A549 (cell line): ENCODE results near the gene GPR176. TPM values are rescaled to one million over a fixed set of nuclear protein-coding genes. Genes with fewer than 3 reads are reported as not detected.

Source experiments
- ATAC-seq, 2 experiments: fragments of 200-7000 bp in 1 of 2; fragments of >200 bp in 1 of 2; cut with Nextera tagmentation in 1 of 2; cut with Tn5 transposase in 1 of 2; 3 replicates each; pipeline versions ENCODE4 v1.8.0 to v1.9.1; 2018 to 2020; ENCODE audit warnings: mild to moderate bottlenecking in 1 of 2, moderate library complexity in 1 of 2
- CTCF ChIA-PET: fragments of 300-600 bp; sonication (Branson Sonifier 250); formaldehyde crosslinking; extraction: SDS; loops from one replicate; lab custom pipeline; 2021; ENCODE audit warnings: antibody characterized with exemption, inconsistent platforms; lab: Yijun Ruan, JAX
- POLR2A ChIA-PET: fragments of 350-600 bp; formaldehyde crosslinking; extraction: SDS; loops from one replicate; lab custom pipeline; 2021; ENCODE audit warnings: antibody characterized with exemption, inconsistent platforms; lab: Yijun Ruan, JAX
- DNase-seq, 2 experiments: peaks; one replicate each; pipeline versions ENCODE4 v3.0.0 to v3.0.0-alpha.2; 2011 to 2016; ENCODE audit warnings: low read depth in 1 of 2, low spot score in 1 of 2
- FAIRE-seq: peaks from 2 replicates; lab custom pipeline; 2011; peaks lifted over from hg19 to GRCh38; lab: Jason Lieb, UNC
- H3K27ac ChIP-seq, 2 experiments: fragments of >200 bp; sonication (Bioruptor Twin); formaldehyde crosslinking; 3 replicates each; pipeline ENCODE4 v1.5.1; 2016 to 2017
- H3K4me1 ChIP-seq: fragments of >200 bp; sonication (Bioruptor Twin); formaldehyde crosslinking; 3 replicates; pipeline ENCODE4 v1.6.1; 2016
- H3K4me2 ChIP-seq: fragments of >200 bp; sonication (Bioruptor Twin); formaldehyde crosslinking; 3 replicates; pipeline ENCODE4 v1.6.1; 2016
- H3K4me3 ChIP-seq: fragments of >200 bp; sonication (Bioruptor Twin); formaldehyde crosslinking; 3 replicates; pipeline ENCODE4 v1.5.1; 2016
- H3K9me3 ChIP-seq: fragments of >200 bp; sonication (Bioruptor Twin); formaldehyde crosslinking; 3 replicates; pipeline ENCODE4 v1.6.1; 2016
- ATOH8 ChIP-seq: fragments of 250-450 bp; sonication (Bioruptor Pico); IDR thresholded peaks from 2 replicates; pipeline ENCODE4 v1.5.0; 2020; ENCODE audit warnings: low read depth, mild to moderate bottlenecking, moderate library complexity
- BCL3 ChIP-seq: fragments of >200 bp; sonication (Bioruptor Twin); formaldehyde crosslinking; IDR thresholded peaks from 3 replicates; pipeline ENCODE4 v1.6.1; 2016
- BHLHE40 ChIP-seq: IDR thresholded peaks from 2 replicates; pipeline ENCODE4 v1.6.1; 2012; ENCODE audit warnings: low read depth, low read length, inconsistent platforms
- ESRRA ChIP-seq: fragments of 150-350 bp; IDR thresholded peaks from 2 replicates; pipeline ENCODE4 v1.6.1; 2014; ENCODE audit warnings: mild to moderate bottlenecking, low read length, borderline replicate concordance
- FOSL2 ChIP-seq, 2 experiments: fragments of 450-650 bp in 1 of 2; fragments of >200 bp in 1 of 2; sonication (Bioruptor Twin) in 1 of 2; formaldehyde crosslinking; IDR thresholded peaks; 2 replicates each; pipeline versions ENCODE4 v1.5.0 to v1.6.1; 2016 to 2020; ENCODE audit warnings: mild to moderate bottlenecking in 1 of 2, moderate library complexity in 1 of 2
- GATA3 ChIP-seq: IDR thresholded peaks from 2 replicates; pipeline ENCODE4 v1.6.1; 2012; ENCODE audit warnings: borderline replicate concordance
- HDAC2 ChIP-seq: fragments of 200-600 bp; sonication (generic); IDR thresholded peaks from 2 replicates; pipeline ENCODE4 v1.6.1; 2016
- HEYL ChIP-seq: fragments of 250-450 bp; sonication (Bioruptor Pico); IDR thresholded peaks from 2 replicates; pipeline ENCODE4 v1.8.0; 2021; ENCODE audit warnings: mild to moderate bottlenecking, moderate library complexity
- JUNB ChIP-seq: fragments of >200 bp; sonication (Bioruptor Twin); formaldehyde crosslinking; IDR thresholded peaks from 2 replicates; pipeline ENCODE4 v1.6.1; 2016
- MAZ ChIP-seq: fragments of 150-350 bp; IDR thresholded peaks from 2 replicates; pipeline ENCODE4 v1.6.1; 2014; ENCODE audit warnings: antibody characterized with exemption, low read depth, low read length, borderline replicate concordance
- POLR2AphosphoS2 ChIP-seq: conservative IDR thresholded peaks from 2 replicates; pipeline ENCODE4 v1.6.1; 2012; ENCODE audit warnings: low read length, improper control_type of control experiment, inconsistent platforms
- REST ChIP-seq: fragments of 200-600 bp; sonication (generic); IDR thresholded peaks from 2 replicates; pipeline ENCODE4 v1.6.1; 2016; ENCODE audit warnings: antibody characterized with exemption, mild to moderate bottlenecking, moderate library complexity
- ZC3H11A ChIP-seq: fragments of 450-650 bp; IDR thresholded peaks from 2 replicates; pipeline ENCODE4 v1.6.1; 2014; ENCODE audit warnings: antibody characterized with exemption, mild to moderate bottlenecking
- ZNF302 ChIP-seq: fragments of 250-450 bp; sonication (Bioruptor Pico); IDR thresholded peaks from 2 replicates; pipeline ENCODE4 v1.9.0; 2021; ENCODE audit warnings: inconsistent platforms, mild to moderate bottlenecking, moderate library complexity
- WGBS: methylation state at CpG from one replicate; pipeline ENCODE4 v1.1.6; 2017; ENCODE audit errors: missing lambda C conversion rate; 5-methylcytosine and 5-hydroxymethylcytosine counted together
- polyA plus RNA-seq, 4 experiments: library from polyadenylated mRNA; depleted of rRNA in 3 of 4; stranded (reverse); fragments of >200 nt; fragmentation: RNase III in 1 of 4; extraction: RNeasy Plus Mini Kit Qiagen cat#74134 plus additional on column Dnase treatment in 1 of 4; gene quantifications; 2 replicates in 3 of 4; 3 replicates in 1 of 4; pipeline ENCODE4 v1.2.3, GENCODE V29; 2011 to 2017
- TF ChIP-seq, protein P1 (sequence below): fragments of >200 bp; sonication (Bioruptor Twin); formaldehyde crosslinking; IDR thresholded peaks from 3 replicates; pipeline ENCODE4 v1.5.1; 2016
- TF ChIP-seq, protein P2 (sequence below): fragments of 250-450 bp; sonication (Bioruptor Pico); IDR thresholded peaks from 2 replicates; pipeline ENCODE4 v1.5.0; 2021; ENCODE audit warnings: mild to moderate bottlenecking, moderate library complexity, borderline replicate concordance

GPR176 gene
- polyA plus RNA-seq, 2 of the 4 experiments (the other 2 are of a cell fraction): 1.5 to 8.1 TPM

DNA sequence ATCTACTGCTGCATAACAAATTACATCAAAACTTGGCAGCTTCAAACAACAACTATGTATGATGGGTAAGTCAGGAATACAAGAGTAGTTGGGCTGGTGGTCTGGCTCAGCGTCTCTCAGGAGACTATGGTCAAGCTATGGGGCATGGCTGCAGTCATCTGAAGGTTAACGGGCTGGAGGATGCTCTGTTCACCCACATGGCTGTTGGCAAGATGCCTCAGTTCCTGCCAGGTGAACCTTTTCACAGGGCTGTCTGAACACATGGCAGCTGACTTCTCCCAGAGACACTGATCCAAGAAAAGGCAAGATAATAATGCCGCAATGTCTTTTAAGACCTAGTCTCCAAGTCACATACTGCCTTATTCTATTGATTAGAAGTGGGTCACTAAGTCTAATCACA lies 63.7 kb downstream of the GPR176 start (continued):
- no peak for TF ChIP-seq GATA3
- TF ChIP-seq BHLHE40: no peak
- TF ChIP-seq ATOH8 (CRISPR knock-in tag): no peak

DNA sequence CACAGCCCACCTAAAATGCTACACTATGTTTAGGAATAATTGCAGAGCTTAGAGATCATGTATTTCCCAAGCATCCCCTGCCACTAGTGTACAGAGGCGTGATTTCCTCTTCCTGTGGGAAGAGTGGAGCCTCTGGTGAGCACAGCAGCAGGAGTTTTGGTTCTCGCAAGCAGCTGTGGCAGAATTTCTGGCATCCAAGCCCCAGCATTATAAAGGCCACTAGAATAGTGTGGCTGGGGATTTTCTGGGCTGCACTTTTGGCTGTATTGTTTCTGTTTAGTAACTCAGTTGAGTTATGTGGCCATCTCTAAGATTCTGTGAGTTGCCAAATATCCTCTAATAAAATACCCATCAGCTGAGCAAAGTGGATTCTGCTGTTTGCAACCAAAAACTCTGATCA lies 64.7 kb downstream of the GPR176 start:
- ChIA-PET CTCF (no interaction called here), POLR2A (no interaction called here)
- DNase-seq (no peak), FAIRE-seq (no peak), ATAC-seq (no peak)
- H3K4me2 ChIP-seq: no peak overlapping the region
- 0 out of 3 replicates have a peak, but pooled peaks cover 7% of the 10 kb centered on the region for H3K4me1 ChIP-seq
- 63% methylated on average over 2 of the region's 2 CpGs for WGBS
- no peak for TF ChIP-seq POLR2AphosphoS2
- TF ChIP-seq, protein P1, sequence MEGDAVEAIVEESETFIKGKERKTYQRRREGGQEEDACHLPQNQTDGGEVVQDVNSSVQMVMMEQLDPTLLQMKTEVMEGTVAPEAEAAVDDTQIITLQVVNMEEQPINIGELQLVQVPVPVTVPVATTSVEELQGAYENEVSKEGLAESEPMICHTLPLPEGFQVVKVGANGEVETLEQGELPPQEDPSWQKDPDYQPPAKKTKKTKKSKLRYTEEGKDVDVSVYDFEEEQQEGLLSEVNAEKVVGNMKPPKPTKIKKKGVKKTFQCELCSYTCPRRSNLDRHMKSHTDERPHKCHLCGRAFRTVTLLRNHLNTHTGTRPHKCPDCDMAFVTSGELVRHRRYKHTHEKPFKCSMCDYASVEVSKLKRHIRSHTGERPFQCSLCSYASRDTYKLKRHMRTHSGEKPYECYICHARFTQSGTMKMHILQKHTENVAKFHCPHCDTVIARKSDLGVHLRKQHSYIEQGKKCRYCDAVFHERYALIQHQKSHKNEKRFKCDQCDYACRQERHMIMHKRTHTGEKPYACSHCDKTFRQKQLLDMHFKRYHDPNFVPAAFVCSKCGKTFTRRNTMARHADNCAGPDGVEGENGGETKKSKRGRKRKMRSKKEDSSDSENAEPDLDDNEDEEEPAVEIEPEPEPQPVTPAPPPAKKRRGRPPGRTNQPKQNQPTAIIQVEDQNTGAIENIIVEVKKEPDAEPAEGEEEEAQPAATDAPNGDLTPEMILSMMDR: no peak
- TF ChIP-seq FOSL2 (IDR thresholded peaks at IDR 0.05): no peak
- TF ChIP-seq FOSL2 (CRISPR knock-in tag; IDR thresholded peaks at IDR 0.05): no peak
- no peak for TF ChIP-seq ZC3H11A
- TF ChIP-seq HDAC2: no peak
- TF ChIP-seq MAZ: no peak
- TF ChIP-seq, protein P2, sequence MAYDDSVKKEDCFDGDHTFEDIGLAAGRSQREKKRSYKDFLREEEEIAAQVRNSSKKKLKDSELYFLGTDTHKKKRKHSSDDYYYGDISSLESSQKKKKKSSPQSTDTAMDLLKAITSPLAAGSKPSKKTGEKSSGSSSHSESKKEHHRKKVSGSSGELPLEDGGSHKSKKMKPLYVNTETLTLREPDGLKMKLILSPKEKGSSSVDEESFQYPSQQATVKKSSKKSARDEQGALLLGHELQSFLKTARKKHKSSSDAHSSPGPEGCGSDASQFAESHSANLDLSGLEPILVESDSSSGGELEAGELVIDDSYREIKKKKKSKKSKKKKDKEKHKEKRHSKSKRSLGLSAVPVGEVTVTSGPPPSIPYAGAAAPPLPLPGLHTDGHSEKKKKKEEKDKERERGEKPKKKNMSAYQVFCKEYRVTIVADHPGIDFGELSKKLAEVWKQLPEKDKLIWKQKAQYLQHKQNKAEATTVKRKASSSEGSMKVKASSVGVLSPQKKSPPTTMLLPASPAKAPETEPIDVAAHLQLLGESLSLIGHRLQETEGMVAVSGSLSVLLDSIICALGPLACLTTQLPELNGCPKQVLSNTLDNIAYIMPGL (CRISPR knock-in tag): no peak
- TF ChIP-seq HEYL (CRISPR knock-in tag): no peak
- no peak for TF ChIP-seq JUNB
- no peak for TF ChIP-seq ESRRA
- TF ChIP-seq BCL3: no peak
- no peak for TF ChIP-seq ATOH8 (CRISPR knock-in tag)
- TF ChIP-seq REST: no peak
- no peak for TF ChIP-seq ZNF302 (CRISPR knock-in tag)
- no peaks in the 10 kb centered on the region for H3K9me3 ChIP-seq
- peak overlapping the region in 1 of 2 experiments; percentile 14; a peak in 1 of 6 replicates for H3K27ac ChIP-seq
- H3K4me3 ChIP-seq: no peak overlapping the region
